Right lung (tissue), 10 donors: Measurements from ENCODE around the gene CSF3. TPM values are rescaled to one million over a fixed set of nuclear protein-coding genes. Genes with fewer than 3 reads are reported as not detected.

Source experiments
- DNase-seq, 2 donors: peaks; one replicate each; pipeline ENCODE4 v3.0.0-alpha.2; 2013
- long read RNA-seq, 8 donors: transcript quantifications; one replicate each; lab custom pipeline, GENCODE V29; 2026
- polyA plus RNA-seq, 5 donors: library from polyadenylated mRNA; unstranded; fragments of 120-200 nt; gene quantifications; one replicate each; pipeline versions ENCODE4 v1.2.1 to v1.2.3, GENCODE V29; 2013; ENCODE audit warnings: inconsistent platforms in 1 of 5, low replicate concordance in 1 of 5; ENCODE audit not compliant: insufficient read length in 5 of 5, insufficient read depth in 1 of 5

CSF3 gene, protein sequence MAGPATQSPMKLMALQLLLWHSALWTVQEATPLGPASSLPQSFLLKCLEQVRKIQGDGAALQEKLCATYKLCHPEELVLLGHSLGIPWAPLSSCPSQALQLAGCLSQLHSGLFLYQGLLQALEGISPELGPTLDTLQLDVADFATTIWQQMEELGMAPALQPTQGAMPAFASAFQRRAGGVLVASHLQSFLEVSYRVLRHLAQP
- under 1 TPM in 3 of 5 donors, not detected in 2; 0.14 to 0.28 (median 0.18) TPM for polyA plus RNA-seq
- long read RNA-seq, donor 1, result 0 reads
- long read RNA-seq, donor 2, result 0 reads
- long read RNA-seq, donor 3, result 0 reads
- long read RNA-seq, donor 4, result 0 reads
- long read RNA-seq, donor 5, result 0 reads
- long read RNA-seq, donor 6, result 0 reads
- long read RNA-seq, donor 7, result 0 reads
- long read RNA-seq, donor 8, result 0 reads

DNA sequence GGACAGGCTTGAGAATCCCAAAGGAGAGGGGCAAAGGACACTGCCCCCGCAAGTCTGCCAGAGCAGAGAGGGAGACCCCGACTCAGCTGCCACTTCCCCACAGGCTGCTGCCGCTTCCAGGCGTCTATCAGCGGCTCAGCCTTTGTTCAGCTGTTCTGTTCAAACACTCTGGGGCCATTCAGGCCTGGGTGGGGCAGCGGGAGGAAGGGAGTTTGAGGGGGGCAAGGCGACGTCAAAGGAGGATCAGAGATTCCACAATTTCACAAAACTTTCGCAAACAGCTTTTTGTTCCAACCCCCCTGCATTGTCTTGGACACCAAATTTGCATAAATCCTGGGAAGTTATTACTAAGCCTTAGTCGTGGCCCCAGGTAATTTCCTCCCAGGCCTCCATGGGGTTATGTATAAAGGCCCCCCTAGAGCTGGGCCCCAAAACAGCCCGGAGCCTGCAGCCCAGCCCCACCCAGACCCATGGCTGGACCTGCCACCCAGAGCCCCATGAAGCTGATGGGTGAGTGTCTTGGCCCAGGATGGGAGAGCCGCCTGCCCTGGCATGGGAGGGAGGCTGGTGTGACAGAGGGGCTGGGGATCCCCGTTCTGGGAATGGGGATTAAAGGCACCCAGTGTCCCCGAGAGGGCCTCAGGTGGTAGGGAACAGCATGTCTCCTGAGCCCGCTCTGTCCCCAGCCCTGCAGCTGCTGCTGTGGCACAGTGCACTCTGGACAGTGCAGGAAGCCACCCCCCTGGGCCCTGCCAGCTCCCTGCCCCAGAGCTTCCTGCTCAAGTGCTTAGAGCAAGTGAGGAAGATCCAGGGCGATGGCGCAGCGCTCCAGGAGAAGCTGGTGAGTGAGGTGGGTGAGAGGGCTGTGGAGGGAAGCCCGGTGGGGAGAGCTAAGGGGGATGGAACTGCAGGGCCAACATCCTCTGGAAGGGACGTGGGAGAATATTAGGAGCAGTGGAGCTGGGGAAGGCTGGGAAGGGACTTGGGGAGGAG, at the start of gene CSF3:
CSF3 (plus strand) TSS at position 436 of the 993 bp plus-strand sequence; CDS start at position 471, 35 bp downstream.
- no peak for DNase-seq

DNA sequence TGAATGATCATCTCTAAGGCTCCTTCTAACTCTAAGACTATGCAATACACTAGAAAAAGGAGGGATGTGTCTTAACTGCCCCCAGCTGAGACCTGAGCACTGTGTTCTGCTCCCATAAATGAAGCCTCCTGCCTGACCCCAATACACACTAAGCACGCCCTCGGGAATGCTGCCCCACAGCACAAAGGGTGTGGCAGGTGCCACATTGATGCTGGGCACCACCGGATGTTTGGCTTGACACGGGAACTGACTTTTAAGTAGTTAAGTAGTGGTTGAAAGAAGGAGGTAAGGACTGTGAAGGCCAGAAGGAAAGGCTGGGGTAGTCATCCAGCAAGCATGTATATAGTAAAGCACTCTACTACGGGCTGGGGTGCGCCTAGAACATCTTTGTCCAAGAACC, 48.5 kb upstream of the CSF3 start:
- DNase-seq, result no peak

DNA sequence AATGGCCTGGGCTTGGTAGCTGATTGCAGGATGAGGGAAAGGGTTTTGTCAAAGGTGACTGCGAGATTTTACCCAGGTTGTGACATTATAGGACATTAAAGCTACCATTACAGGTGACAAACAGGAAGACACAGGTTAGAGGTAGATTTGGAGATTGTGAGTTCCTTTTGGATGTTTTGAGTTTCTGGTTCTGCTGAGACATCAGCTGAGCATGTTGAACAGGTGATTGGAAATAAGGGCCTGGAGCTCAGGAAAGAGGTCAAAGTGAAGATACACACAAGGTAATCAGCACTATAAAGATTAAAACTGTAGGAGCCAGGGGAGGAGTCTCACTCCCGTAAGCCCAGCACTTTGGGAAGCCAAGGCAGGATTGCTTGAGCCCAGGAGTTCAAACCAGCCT, 46.5 kb upstream of the CSF3 start:
- no peak for DNase-seq

DNA sequence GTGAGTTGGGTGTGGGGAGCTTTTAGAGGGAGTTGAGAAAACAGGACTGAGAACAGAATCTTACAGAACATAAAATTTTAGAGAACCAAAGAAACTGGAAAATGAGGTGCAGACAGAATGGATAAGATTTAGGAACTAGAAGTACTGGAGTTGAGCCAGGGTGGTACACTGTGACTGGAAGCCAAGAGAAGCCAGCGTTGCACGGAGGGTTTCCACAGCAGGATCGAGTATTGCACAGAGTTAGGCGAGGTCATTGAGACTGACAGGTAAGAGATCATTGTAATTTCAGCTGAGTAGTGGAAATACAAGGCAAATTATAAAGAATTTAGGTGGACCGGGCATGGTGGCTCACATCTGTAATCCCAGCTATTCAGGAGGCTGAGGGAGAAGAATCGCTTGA, 45.9 kb upstream of the CSF3 start:
- DNase-seq, result no peak

DNA sequence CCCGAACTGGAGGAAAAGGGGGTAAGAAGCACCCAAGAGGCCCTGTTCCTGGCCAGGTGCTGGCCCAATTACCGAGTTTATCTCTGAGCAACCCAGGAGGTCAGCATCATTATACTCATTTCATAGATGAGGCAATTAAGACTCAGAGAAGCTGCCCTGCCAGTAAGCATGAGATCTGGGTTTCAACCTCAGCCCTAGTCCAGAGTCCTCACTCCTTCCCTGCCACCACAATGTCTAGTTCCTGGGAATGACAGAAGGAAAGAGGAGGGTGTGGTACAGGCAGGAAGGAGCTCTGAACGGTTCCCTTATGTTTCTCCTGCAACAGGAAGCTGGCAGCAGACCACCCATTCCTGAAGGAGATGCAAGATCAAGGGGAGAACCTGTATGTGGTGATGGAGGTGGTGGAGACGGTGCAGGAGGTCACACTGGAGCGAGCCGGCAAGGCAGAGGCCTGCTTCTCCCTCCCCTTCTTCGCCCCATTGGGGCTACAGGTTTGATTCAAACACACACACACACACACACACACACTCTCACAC, 45.0 kb upstream of the CSF3 start:
- DNase-seq, result no peak

DNA sequence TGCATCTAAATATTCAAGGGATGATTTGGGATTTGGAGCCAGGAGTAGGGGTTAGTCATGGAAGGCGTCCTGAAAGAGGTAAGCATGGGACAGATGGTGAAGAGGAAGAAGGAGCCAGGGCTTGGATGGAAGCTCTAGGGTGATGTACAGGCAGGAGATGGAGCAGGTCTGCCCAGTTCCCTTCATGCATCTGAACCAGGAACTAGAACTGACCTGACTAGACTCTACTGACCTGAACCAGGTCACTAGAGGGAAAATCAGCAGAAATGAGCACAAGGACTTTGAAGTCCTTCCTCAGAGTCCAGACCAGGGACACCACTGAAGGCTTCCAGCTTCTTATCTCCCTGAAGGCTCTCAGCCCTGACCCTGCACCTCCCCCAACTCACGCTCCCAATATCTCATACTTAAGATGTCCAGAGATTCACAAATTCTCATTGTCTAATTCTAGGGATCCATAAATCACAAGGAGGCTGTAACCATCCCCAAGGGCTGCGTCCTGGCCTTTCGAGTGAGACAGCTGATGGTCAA, 44.1 kb upstream of the CSF3 start:
- DNase-seq, result no peak

DNA sequence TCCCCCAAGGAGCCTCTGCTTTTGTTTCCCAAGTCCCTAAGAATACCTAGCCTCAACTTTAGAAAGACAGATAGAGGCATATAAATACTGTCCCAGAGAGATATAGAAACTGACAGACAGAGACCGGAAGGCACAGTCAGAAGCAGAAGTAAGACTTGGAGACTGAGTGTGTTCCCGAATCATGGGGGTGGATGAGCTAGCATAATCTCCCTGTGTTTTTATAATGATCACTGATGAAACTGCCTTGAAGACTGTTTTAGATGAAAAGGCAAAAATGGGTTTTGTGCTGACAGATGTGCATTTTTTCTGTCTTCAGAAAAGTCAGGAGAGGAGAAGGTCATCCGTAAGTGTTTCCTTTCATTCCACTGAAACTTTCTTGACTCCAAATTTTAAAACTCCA, 43.0 kb upstream of the CSF3 start:
- no peak for DNase-seq

DNA sequence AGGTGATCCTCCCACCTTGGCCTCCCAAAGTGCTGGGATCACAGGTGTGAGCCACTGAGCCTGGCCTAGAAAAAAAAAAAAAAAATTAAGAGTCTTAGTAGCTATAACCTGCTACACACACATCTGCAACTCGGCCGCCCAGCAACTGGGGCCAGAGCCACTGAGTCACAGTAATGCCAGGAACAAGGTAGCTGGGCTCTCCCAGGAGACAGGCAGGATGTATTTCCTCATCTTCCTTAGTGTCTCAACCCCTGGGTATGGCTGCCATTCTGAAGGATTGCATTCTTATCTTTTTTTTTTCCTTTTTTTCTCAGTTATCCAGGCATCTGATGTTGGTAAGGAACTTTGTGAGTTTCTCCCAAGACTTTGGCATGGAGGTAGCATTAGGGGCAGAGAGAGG, 41.7 kb upstream of the CSF3 start:
- no peak for DNase-seq

DNA sequence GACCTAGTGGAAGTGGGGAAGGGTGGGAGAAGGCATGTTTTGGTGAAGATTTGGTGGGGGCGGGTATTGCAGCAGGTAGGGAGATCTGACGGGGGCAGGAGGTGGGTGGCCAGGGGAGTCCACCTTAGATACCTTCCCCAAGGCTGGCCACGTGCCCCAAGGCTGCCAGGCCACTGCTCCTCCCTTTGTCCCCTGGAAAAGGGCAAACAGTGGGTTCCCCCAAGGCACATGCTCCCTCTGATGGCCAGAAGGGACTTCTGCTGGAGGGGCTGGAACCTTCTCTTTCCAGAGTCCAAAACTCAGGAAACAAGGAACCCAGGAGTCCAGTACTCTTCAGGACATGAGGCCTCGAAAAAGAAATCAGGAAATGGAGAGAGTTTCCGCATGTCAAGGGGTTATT, 40.8 kb upstream of the CSF3 start:
- DNase-seq, result no peak

DNA sequence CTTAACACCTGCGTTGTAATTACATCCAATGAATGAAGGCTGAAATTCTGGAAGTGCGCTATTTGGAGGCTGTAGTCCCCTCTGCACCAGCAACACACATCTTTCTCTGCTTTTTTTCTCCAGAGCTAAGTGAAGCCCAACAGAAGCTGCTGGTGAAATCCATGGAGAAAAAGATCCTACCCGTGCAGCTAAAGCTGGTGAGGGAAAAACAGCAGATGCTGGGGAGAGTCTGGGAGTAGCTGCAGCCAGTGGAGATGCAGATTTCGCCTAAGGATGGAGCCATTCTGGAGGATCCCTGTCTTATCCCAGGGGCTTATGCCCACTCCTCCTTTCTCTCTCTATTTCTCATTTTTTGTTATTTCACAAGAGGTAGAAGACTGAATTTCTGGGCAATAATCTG, 39.4 kb upstream of the CSF3 start:
- DNase-seq, result no peak

DNA sequence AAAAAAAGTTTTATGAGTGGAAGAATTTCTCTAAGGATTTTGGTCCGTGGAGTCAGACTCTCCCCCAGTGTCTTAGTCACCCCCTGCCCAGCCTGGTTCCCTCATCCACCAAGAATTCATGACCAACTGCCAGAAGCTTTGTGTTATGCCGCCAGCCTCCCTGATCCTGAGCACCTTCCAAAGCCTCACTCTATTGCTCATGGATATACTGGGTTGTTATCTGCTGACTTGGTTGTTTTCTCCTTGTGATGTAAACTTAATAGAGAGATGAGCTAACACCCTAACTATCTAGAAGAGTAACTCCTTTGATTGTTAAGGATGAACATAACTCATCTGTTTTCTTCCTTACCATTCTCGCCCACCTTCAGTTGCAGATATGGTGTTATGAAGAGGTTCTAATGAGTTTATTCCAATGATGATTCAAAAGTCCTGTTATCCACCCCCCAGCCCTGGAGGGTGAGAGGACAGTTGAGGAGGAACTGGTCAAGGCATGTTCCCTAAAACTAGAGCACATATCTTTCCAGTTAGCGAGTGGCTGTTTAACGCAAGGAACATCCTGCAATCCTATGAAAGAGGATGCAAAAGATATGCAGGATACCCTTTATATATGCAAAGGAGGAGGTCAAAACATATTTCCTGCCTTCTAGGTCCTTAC, 36.1 kb upstream of the CSF3 start:
- no peak for DNase-seq

DNA sequence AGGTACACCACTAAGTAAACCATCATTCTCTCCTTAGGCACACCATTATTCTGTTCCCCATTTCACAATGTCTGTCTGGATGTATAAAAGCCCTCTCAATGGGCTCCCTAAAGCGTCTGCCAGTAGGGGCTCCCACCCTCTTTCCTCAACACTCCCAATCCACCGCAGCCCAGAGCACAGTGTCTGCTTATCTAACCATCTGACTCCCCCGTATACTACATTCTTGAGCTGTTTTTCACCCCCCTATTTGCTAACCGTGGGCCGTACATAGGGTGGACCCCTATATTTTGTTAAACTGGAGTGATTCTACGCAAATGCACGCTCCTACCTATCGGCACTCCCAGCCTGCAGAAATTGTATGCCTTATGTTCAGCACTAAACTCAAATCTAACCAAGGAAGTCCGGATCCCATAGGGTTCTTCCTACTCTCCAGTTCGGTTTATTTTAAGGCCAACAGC, 35.3 kb upstream of the CSF3 start:
- no peak for DNase-seq

DNA sequence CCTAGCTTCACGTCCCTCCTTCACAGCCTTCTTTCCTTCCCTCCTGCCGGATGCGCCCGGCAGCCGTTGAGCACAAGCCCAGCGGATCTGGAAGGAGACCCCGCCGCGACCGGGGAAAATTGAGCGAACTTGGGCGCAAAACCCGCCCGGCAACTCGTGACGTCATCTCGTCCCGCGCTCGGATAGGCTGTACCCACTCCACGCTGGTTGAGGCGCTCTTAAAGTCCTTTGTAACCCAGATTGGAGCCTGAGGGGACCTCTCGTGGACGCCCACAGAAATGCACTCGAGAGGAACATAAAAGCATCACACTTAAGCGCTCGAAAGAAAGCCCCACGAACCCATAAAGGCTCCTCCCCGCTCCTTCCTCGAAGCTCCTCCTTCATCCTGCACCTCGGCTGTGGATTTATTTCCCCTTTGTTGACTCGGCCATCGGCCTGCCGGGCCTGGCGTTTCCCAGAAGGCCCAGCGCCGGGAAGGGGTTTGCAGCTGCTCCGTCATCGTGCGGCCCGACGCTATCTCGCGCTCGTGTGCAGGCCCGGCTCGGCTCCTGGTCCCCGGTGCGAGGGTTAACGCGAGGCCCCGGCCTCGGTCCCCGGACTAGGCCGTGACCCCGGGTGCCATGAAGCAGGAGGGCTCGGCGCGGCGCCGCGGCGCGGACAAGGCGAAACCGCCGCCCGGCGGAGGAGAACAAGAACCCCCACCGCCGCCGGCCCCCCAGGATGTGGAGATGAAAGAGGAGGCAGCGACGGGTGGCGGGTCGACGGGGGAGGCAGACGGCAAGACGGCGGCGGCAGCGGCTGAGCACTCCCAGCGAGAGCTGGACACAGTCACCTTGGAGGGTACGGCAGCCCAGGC, 34.7 kb upstream of the CSF3 start, which contains the start of gene PSMD3:
PSMD3 (plus strand) TSS at position 457 of the 856 bp plus-strand sequence; CDS start at position 621, 164 bp downstream.
- peak; percentile 99 to 100 for DNase-seq

DNA sequence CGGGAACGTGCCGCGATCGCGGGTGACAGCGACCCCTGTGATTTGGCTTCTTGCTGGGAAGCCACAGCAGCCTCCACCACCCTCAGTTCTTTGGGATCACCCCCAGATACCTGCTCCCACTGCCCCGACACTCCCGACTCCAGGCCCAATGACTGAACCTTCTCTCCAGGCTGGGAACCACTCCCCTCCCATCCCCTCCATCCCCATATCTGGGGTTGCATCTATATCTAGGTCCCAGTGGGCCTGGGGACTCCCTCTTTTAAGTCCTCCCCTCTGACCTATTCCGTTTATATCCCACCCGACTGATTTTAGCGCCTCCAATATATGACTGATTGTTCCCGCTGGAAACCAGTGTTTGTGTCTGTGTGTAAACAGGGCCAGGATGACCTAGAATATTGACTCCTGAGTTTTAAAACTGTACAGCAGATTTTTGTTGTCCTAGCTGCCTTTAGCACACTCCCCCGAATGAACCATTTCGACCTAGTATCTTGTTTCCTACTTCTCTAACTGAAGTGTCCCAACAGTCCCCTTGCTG, 34.0 kb upstream of the CSF3 start:
- DNase-seq, result no peak

DNA sequence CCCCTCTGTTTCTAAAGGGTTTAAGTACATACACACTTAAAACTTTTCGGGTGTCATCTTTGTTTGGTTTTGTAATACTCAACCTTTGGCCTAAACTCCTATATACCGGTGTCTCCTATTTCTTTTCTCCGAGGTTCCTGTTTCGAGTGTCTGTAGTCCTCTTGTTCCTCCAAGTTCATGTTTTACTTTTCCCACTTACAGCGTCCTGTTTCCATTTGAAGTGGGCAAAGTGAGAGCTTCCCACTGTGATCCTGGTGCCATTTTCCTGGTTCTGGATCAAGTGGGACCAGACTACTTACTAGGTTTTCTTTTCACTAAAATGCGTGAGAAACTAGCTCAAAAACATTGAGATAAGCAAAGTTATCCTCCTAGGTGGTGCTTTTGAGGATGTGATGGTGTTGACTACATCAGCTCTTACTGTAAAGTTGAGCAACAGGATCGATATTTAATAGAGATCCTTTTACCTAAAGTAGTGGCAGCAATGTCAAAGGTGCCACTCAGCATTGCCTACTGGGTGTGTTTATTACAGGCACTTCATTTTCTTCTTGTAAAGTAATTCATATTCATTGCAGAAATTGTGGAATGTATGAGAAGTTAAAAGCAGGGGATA, 33.4 kb upstream of the CSF3 start:
- no peak for DNase-seq

DNA sequence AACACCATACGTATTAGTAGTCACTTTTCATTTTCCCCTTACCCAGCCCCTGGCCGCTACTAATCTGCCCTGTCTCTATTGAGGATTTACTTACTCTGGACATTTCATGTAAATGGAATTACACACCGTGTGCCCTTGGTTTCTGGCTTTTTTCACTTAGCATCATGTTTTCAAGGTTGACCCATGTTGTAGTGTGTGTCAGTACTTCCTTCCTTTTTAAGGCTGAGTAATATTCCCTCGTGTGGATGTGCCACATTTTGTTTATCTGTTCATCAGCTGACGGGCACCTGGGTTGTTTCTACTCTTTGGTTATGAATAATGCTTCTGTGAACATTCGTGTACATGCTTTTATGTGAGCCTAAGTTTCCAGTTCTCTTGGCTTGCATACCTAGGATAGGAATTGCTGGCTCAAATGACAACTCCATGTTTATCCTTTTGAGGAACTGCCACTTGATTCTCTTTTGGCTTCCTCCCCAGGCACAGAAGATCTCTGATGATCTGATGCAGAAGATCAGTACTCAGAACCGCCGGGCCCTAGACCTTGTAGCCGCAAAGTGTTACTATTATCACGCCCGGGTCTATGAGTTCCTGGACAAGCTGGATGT, 26.9 kb upstream of the CSF3 start:
- no peak for DNase-seq

DNA sequence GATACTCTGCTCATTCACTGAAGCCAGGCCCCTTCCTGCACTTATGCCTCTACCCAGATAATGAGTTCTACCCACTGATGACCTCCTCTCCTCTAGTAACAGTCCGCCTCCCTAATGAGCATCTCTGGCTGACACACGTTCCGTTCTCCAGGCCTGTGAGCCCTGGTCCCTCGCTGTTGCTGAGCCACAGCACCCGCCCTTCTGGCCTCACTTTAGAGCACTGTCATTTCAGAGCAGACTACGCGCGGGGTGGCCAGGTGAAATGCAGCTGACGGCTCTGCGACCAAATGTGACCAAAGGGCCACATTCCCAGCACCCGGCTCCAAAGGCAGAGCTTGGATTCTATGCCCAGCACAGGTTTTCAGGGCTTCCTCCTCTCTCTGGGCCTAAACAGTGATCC, 20.8 kb upstream of the CSF3 start:
- DNase-seq, result no peak

DNA sequence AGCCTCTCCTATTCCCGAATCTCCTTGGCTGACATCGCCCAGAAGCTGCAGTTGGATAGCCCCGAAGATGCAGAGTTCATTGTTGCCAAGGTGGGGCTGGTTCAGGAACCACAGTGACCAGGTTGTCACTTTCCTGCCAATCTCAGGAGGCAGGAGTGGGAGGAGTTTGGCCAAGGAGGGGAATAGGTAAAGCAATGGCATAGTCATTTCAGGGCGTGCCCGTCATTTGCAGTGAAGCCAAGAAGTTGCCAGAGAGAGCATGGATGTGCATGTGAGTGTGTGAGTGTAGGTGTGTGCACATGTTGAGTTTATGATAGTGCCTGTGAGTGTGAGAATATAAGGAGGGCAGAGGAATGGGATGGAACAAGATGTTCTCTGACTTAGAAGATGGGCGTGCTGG, 19.8 kb upstream of the CSF3 start:
- DNase-seq, result no peak

DNA sequence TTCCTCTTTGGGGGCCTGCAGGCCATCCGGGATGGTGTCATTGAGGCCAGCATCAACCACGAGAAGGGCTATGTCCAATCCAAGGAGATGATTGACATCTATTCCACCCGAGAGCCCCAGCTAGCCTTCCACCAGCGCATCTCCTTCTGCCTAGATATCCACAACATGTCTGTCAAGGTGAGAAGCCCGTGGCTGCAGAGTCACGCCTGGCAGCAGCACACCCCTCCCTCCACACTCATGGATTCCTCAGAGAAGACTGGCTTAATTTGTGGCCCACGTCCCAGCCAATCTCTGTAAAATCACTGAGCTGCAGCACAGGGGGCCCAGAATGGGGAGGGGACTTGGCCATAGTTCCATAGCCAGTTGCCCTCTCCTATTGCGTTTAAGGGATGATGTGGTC, 19.1 kb upstream of the CSF3 start:
- DNase-seq, result no peak
